ENCODE data around the gene EXOSC2.

DNA sequence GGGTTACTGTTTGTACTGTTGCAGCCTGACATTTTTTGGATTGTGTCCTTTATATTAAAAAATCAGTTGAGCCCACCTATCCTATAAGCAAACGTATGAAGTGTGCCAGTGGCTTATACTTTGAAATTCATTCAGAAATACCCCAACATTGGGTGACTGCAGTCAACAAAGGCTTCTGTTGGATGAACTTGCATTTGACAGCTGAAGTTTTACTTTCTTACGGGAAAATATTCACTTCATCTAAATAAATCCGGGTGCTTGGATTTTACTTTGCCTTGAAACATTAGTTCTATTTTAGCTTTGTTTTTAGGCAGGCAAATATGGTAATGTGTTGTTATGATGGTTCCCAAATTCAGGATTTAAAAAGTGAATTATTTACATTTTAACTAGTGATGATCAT, 21.7 kb downstream of the EXOSC2 start:
- TF ChIP-seq HNF4A (CRISPR knock-in tag; IDR thresholded peaks at IDR 0.05) (no peak), MTA3 (CRISPR knock-in tag; IDR thresholded peaks at IDR 0.05) (no peak), POLR2AphosphoS5 (IDR thresholded peaks at IDR 0.05; ENCODE audit: low read depth, low read length) (no peak), BRCA1 (CRISPR knock-in tag; IDR thresholded peaks at IDR 0.05) (no peak), LCORL (IDR thresholded peaks at IDR 0.05) (no peak), LCORL (CRISPR knock-in tag; IDR thresholded peaks at IDR 0.05) (no peak), ZBTB20 (CRISPR knock-in tag; IDR thresholded peaks at IDR 0.05; ENCODE audit: borderline replicate concordance, low read depth) (no peak), EED (CRISPR knock-in tag; IDR thresholded peaks at IDR 0.05) (no peak), EP300 (IDR thresholded peaks at IDR 0.05; ENCODE audit: low read depth in 2 of 2, low read length in 2 of 2) (no peak), EP300 (CRISPR knock-in tag; IDR thresholded peaks at IDR 0.05; ENCODE audit: borderline replicate concordance) (no peak), RBM39 (IDR thresholded peaks at IDR 0.05; ENCODE audit: low read depth, low read length, poor library complexity, severe bottlenecking) (no peak), PAX8 (CRISPR knock-in tag; IDR thresholded peaks at IDR 0.05; ENCODE audit: borderline replicate concordance) (no peak), SNAI1 (CRISPR knock-in tag; IDR thresholded peaks at IDR 0.05; ENCODE audit: borderline replicate concordance) (no peak)
- TF ChIP-seq, protein P1, sequence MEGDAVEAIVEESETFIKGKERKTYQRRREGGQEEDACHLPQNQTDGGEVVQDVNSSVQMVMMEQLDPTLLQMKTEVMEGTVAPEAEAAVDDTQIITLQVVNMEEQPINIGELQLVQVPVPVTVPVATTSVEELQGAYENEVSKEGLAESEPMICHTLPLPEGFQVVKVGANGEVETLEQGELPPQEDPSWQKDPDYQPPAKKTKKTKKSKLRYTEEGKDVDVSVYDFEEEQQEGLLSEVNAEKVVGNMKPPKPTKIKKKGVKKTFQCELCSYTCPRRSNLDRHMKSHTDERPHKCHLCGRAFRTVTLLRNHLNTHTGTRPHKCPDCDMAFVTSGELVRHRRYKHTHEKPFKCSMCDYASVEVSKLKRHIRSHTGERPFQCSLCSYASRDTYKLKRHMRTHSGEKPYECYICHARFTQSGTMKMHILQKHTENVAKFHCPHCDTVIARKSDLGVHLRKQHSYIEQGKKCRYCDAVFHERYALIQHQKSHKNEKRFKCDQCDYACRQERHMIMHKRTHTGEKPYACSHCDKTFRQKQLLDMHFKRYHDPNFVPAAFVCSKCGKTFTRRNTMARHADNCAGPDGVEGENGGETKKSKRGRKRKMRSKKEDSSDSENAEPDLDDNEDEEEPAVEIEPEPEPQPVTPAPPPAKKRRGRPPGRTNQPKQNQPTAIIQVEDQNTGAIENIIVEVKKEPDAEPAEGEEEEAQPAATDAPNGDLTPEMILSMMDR (CRISPR knock-in tag; IDR thresholded peaks at IDR 0.05) = no peak
